ENCODE results near the gene KRTAP5-2.
A peak's percentile ranks its signal among the peaks of the same experiment; 100 is the strongest.

Gene KRTAP5-2

GRCh38 chr11:1560002-1560648, 38.0 kb downstream of the KRTAP5-2 start:
- TF ChIP-seq TCF12 (IDR thresholded peaks at IDR 0.05; ENCODE audit: low read depth) (no peak), TEAD4 (IDR thresholded peaks at IDR 0.05) (no peak), TAF1 (IDR thresholded peaks at IDR 0.05; ENCODE audit: low read depth) (no peak), EP300 (IDR thresholded peaks at IDR 0.05; ENCODE audit: borderline replicate concordance) (no peak), CEBPB (IDR thresholded peaks at IDR 0.05) (no peak)

- TF ChIP-seq CREB1 (IDR thresholded peaks at IDR 0.05; ENCODE audit: low read depth): no peak
- 0 out of 2 replicates have a peak, but pooled peaks have one; percentile 10 for TF ChIP-seq TAF1 (IDR thresholded peaks at IDR 0.05; ENCODE audit: low read depth)
- peak; percentile 91 for TF ChIP-seq TEAD4 (IDR thresholded peaks at IDR 0.05)
- no peak for TF ChIP-seq ZBTB7A (IDR thresholded peaks at IDR 0.05; ENCODE audit: low read depth)
- peak; percentile 85 for TF ChIP-seq TCF12 (IDR thresholded peaks at IDR 0.05; ENCODE audit: low read depth)
- TF ChIP-seq MAX (IDR thresholded peaks at IDR 0.05): peak; percentile 80
- TF ChIP-seq EP300 (IDR thresholded peaks at IDR 0.05; ENCODE audit: borderline replicate concordance): peak; percentile 37
- TF ChIP-seq FOXM1 (IDR thresholded peaks at IDR 0.05; ENCODE audit: borderline replicate concordance, low read depth): no peak
- TF ChIP-seq RAD21 (IDR thresholded peaks at IDR 0.05; ENCODE audit: low read depth): no peak
- peak; percentile 90 for TF ChIP-seq NFIC (IDR thresholded peaks at IDR 0.05)
- TF ChIP-seq REST (IDR thresholded peaks at IDR 0.05; ENCODE audit: low read depth): no peak
- TF ChIP-seq CEBPB (IDR thresholded peaks at IDR 0.05): peak; percentile 80
- TF ChIP-seq YY1 (IDR thresholded peaks at IDR 0.05; ENCODE audit: low read depth): peak; percentile 62; the same call in 1 of the 2 replicates
- peak; percentile 62; the same call in 1 of the 2 replicates for TF ChIP-seq EGR1 (IDR thresholded peaks at IDR 0.05)
- peak; percentile 86 for TF ChIP-seq USF1 (IDR thresholded peaks at IDR 0.05)
Observed at GRCh38 chr11:1559111-1559951, 38.8 kb downstream of the KRTAP5-2 start.

GRCh38 chr11:1558775-1559110, 39.4 kb downstream of the KRTAP5-2 start:
- TF ChIP-seq REST (IDR thresholded peaks at IDR 0.05; ENCODE audit: low read depth) (no peak), TAF1 (IDR thresholded peaks at IDR 0.05; ENCODE audit: low read depth) (0 out of 2 replicates have a peak, but pooled peaks have one; percentile 24), TCF12 (IDR thresholded peaks at IDR 0.05; ENCODE audit: low read depth) (no peak)

GRCh38 chr11:1557904-1558774, 40.0 kb downstream of the KRTAP5-2 start:
- peak; percentile 60 for TF ChIP-seq NFIC (IDR thresholded peaks at IDR 0.05)
- TF ChIP-seq MAX (IDR thresholded peaks at IDR 0.05): no peak
- TF ChIP-seq TEAD4 (IDR thresholded peaks at IDR 0.05): peak; percentile 38; the same call in 1 of the 2 replicates
- TF ChIP-seq EP300 (IDR thresholded peaks at IDR 0.05; ENCODE audit: borderline replicate concordance): 0 out of 2 replicates have a peak, but pooled peaks have one; percentile 6
- peak; percentile 82; the same call in 1 of the 2 replicates for TF ChIP-seq ZBTB7A (IDR thresholded peaks at IDR 0.05; ENCODE audit: low read depth)

GRCh38 chr11:1557051-1557884, 40.8 kb downstream of the KRTAP5-2 start:
- TF ChIP-seq CEBPB (IDR thresholded peaks at IDR 0.05) (no peak), EGR1 (IDR thresholded peaks at IDR 0.05) (no peak), USF1 (IDR thresholded peaks at IDR 0.05) (no peak), MAX (IDR thresholded peaks at IDR 0.05) (no peak), TEAD4 (IDR thresholded peaks at IDR 0.05) (no peak), ZBTB7A (IDR thresholded peaks at IDR 0.05; ENCODE audit: low read depth) (no peak), TAF1 (IDR thresholded peaks at IDR 0.05; ENCODE audit: low read depth) (no peak), YY1 (IDR thresholded peaks at IDR 0.05; ENCODE audit: low read depth) (no peak), REST (IDR thresholded peaks at IDR 0.05; ENCODE audit: low read depth) (no peak), NFIC (IDR thresholded peaks at IDR 0.05) (no peak), TCF12 (IDR thresholded peaks at IDR 0.05; ENCODE audit: low read depth) (no peak), EP300 (IDR thresholded peaks at IDR 0.05; ENCODE audit: borderline replicate concordance) (no peak), CREB1 (IDR thresholded peaks at IDR 0.05; ENCODE audit: low read depth) (no peak), FOXM1 (IDR thresholded peaks at IDR 0.05; ENCODE audit: borderline replicate concordance, low read depth) (no peak), RAD21 (IDR thresholded peaks at IDR 0.05; ENCODE audit: low read depth) (no peak)
